ENCODE results near the gene PRG3.

PRG3 gene

DNA sequence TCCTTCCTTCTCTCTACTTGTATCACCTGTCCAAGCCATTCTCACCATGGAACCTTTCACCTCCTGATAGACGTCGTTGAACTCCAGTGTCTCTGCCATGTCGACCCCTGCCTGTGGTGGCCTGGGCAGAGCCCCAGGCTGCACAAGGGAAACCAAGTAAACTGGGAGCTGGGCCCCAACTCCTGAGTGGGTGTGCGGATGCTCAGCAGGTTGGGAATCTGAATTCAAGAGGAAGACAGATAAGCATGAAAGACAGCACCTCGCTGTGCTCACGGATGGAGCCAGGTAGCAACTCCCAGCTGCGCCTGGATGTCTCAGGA lies 46.0 kb downstream of the PRG3 start:
- DNase-seq = no peak

DNA sequence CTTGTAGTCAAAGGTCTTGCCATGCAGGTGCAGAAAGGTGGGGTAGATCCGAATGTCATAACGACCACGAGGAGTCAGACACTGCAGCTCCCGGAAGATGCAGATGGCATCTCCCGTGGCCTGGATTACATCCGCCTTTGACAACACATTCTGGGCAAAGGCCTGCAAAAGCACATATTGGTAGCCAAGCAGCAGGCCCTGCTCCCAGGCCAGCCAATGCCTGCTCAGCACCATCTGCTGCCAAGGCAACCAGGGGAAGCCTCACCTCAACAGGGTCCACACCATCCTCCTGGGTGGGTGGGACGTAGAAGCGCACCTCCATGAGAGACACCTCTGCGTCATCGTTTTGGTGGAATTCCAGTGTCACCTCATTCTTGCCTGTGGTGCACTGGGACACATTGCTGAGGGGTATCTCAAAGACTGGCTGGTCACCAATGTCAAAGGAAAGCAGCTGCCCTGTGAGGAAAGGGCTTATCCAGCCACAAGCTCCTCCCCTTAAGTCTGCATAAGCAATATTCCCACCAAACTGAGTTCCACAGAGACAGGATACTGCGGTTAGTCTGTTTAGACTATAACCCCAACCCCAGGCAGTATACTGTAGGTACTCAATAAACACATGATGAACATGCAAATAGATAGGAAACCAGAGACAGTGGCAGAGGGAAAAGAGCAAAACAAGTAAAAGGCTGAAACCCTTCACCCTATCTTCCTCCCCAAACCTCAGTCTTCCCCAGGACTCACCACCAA lies 48.1 kb downstream of the PRG3 start:
- no peak for DNase-seq

GRCh38 chr11:57331720-57332119 lies 49.2 kb downstream of the PRG3 start:
- DNase-seq = no peak

- no peak for DNase-seq
These were observed 50.9 kb downstream of the PRG3 start for GRCh38 chr11:57330029-57330428.

DNA sequence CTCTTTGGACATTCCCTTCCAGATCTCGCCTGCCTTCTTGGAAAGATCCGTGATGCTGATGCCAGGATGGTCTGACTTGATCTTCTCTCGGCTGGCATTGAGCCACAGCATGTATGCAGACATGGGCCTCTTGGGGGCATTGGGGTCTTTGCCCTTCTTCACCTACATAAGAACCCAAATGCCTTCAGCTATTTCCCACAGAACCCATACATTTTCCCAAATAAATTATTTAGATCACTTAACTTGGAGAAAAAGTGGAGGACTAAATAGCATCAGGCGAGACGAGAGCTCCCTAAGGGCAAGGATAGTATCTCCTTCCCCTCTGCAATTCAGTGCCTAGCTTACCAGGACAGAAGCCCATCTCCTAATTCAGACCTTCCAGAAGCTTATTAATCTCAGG lies 53.2 kb downstream of the PRG3 start:
- DNase-seq = no peak
